Measurements from ENCODE around the gene MRPL12.

GRCh38 chr17:81725439-81725838, 22.3 kb downstream of the MRPL12 start:
- TF ChIP-seq EZH2phosphoT487 (IDR thresholded peaks at IDR 0.05; ENCODE audit: low read depth, severe bottlenecking, unreplicated experiment) = no peak
- no peak for TF ChIP-seq CTCF (IDR thresholded peaks at IDR 0.05; ENCODE audit: poor library complexity)
- TF ChIP-seq EZH2 (IDR thresholded peaks at IDR 0.05; ENCODE audit: borderline replicate concordance) = no peak

Data from hepatocyte (in vitro differentiated cells).